GM12873 (cell line): Measurements from ENCODE around the gene NR2C1.

ENCODE experiments used
- TF ChIP-seq, protein P1 (sequence below): IDR thresholded peaks from 2 replicates; pipeline ENCODE4 v1.5.1; 2012; ENCODE audit warnings: low read depth, mild to moderate bottlenecking, moderate library complexity, low read length, control low read depth; ENCODE audit not compliant: insufficient read depth; ENCODE audit errors: missing control alignments

The NR2C1 gene

GRCh38 chr12:95003213-95003920 lies 70.1 kb downstream of the NR2C1 start, which contains the start of gene NDUFA12:
Gene NDUFA12 (minus strand): TSS chr12:95003697. CDS start chr12:95003680, 17 bp downstream.
- TF ChIP-seq, protein P1, sequence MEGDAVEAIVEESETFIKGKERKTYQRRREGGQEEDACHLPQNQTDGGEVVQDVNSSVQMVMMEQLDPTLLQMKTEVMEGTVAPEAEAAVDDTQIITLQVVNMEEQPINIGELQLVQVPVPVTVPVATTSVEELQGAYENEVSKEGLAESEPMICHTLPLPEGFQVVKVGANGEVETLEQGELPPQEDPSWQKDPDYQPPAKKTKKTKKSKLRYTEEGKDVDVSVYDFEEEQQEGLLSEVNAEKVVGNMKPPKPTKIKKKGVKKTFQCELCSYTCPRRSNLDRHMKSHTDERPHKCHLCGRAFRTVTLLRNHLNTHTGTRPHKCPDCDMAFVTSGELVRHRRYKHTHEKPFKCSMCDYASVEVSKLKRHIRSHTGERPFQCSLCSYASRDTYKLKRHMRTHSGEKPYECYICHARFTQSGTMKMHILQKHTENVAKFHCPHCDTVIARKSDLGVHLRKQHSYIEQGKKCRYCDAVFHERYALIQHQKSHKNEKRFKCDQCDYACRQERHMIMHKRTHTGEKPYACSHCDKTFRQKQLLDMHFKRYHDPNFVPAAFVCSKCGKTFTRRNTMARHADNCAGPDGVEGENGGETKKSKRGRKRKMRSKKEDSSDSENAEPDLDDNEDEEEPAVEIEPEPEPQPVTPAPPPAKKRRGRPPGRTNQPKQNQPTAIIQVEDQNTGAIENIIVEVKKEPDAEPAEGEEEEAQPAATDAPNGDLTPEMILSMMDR: no peak

DNA sequence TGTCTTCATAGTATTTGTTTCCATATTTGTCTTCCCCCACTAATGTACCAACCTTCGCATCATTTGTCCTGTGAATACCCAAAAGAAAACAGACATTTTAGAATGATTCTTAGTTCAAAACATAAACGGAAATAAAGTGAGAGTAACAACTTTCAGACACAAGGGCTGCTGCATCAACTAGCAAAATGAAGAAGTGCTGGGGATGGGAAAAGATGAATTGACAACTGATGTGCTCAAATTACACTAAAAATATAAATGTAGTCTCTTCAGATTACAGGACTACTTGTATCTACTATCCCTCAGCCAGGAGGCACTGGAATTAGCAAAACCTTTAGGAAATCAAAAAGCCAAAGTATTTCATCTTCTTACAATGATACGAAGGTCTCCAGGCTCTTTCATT lies 70.7 kb downstream of the NR2C1 start:
- TF ChIP-seq, protein P1: no peak

DNA sequence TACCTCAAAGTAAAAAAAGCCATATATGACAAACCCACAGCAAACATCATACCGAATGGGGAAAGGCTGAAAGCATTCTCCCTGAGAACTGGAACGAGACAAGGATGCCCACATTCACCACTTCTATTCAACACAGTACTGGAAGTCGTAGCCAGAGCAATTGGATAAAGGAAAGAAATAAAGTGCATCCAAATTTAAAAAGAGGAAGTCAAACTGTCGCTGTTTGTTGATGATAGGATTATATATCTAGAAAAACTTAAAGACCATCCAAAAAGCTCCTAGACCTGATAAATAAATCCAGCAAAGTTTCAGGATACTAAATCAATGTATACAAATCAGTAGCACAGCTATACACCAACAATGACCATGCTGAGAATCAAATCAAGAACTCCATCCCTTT lies 75.1 kb downstream of the NR2C1 start:
- TF ChIP-seq, protein P1: no peak

DNA sequence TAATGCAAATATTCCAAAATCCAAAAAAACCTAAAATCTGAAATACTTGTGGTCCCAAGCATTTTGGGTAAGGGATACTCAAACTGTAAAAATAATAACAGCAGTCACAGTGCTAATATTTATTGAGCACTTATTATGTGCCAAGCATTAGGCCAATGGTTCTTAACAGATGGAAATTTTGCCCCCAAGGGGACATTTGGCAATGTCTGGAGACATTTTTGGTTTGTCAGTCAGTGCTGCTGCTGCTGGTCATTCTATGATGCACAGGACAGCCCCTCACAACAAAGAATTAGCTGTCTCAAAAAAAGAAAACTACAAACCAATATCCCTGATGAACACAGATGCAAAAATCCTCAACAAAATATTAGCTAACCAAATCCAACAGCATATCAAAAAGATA lies 75.7 kb downstream of the NR2C1 start:
- TF ChIP-seq, protein P1: no peak

GRCh38 chr12:94997061-94997460 lies 76.4 kb downstream of the NR2C1 start:
- TF ChIP-seq, protein P1: no peak

DNA sequence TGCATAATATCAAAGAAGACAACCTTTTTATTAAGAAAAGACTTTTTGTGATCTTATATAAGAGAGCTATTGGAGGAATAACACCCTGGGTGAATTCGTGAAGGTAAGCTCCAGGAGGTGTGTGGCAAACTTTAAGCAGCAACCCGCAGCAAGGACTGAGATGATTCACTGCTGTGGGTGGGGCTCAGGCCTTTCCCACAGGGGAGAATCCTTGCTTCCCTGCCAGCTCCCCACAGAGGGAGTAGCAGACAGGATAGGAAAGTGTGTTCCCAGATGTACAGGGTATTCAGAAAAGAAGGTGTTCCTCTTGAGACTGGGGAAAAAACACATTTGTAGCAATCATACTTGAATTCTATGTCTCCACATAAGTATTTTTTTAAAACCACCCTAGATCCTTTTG lies 79.1 kb downstream of the NR2C1 start:
- TF ChIP-seq, protein P1: no peak

DNA sequence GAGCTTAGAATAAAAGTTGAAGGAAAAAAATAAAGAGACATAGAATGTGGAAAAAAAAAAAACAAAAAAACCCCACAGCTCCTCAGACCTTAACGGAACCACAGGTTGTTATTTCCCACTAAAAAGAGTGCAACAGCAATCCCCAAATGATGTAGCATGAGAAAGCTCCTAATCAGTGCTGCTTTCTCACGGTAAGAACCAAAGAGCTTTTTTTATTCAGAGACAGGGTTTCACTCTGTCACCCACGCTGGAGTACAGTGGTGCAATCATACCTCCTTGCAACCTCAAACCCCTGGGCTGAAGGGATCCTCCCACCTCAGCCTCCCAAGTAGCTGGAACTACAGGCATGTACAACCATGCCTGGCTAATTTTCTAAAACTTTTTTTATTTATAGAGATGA lies 83.2 kb downstream of the NR2C1 start:
- TF ChIP-seq, protein P1: no peak
